ELF-1 (cell line): ENCODE results near the gene YPEL4.

Experiments
- DNase-seq: peaks from one replicate; pipeline ENCODE4 v3.0.0-alpha.2; 2016; ENCODE audit warnings: low read depth, low spot score

YPEL4 gene

DNA sequence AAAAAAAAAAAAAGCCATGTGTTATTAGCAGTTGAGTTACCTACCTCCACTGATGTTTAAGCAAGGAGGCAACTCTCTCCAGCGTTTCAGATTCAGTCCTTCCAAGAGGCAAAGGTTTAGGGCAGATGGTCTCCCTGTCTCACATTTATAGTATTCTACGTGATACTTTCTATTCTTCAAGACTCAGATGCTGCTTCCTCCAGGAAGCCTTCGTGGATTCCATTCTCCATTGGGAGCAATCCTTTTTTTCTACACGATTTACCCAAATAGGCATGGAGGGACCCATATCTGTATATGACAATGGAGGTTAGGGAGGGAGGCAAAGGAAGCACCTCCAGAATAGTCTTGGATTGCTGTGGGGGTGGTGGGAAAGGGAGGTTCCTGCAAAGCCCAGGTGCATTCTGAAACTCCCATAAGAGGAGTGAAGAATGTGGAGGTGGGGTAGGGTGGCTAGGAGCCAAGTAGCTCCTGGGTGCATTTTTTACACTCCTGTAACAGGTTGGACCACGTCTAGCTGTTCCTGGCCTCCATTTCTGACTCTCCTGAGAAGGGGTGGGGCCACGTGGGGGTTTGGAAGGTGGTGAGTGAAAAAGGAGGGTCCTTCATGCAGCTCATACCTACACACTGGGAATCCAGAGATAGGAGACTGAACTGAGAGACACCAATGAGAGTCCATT, 16.2 kb downstream of the YPEL4 start:
- DNase-seq: no peak

DNA sequence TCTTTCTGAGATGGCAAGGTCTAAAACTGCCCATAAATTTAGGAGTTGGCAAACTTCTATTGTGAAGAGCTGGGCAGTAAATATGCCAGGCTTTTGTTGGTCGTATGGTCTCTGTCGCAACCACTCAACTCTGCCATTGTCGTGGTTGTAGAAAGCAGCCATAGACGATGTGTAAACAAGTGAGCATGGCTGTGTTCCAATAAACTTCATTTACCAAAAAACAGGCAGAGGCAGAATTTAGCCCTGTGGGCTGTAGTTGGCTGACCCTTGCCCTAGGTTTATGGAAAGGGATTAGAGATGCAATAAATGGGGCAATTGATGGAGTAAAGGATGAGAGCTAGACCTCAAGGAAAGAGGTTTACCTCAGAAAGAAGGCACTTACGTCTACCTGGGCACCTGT, 17.6 kb downstream of the YPEL4 start:
- DNase-seq: no peak

DNA sequence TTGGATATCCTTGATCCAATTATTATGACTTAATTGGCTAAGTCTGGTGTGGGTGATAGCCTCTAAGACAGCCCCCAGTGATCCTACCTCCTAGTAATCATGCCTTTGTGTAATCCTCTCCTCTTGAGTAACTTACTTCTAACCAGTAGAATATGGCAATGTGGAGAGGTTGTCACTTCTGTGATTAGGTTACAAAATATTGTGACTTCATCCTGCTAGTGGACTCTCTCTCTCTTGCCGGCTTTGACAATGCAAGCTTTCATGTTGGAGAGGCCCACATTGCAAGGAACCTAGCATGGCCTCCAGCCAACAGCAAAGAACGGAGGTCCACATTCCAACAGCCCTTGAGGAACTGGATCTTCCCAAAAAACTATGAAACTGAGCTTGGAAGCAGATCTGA, 19.5 kb downstream of the YPEL4 start:
- no peak for DNase-seq

DNA sequence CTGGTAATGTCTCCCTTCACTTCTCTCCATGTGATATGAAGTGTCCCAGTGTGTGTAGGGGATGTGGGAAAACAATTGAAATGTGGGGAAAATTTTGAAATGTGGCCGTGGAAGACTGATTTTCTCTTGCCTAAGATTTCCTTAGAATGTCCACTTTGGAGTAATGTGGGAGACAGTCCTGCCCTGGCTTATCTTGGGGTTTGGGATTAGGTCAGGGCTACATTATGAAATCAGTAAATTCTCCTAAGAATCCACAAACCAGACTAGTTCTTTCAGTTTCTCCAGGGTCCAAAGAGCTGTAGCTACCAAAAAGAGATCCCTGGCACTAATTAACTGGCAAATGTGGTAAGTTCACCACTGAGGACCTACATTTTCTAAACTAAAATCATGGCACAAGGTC, 22.8 kb downstream of the YPEL4 start:
- no peak for DNase-seq

DNA sequence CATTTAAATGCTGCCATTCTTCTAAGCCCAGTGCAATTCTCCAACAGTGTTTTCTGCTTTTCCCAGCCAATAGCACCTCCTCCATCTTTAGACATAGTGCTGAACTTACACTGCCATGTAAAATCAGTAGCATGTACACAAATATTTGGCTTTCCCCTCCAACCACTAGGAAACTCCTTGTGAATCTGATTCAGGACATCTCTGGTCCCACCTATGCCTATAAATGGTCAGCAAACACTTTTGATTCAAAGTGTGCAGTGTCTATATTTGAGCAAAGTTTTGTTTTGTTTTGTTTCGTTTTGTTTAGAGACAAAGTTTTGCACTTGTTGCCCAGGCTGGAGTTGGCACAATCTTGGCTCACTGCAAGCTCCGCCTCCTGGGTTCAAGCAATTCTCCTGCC, 24.8 kb downstream of the YPEL4 start:
- DNase-seq: no peak

DNA sequence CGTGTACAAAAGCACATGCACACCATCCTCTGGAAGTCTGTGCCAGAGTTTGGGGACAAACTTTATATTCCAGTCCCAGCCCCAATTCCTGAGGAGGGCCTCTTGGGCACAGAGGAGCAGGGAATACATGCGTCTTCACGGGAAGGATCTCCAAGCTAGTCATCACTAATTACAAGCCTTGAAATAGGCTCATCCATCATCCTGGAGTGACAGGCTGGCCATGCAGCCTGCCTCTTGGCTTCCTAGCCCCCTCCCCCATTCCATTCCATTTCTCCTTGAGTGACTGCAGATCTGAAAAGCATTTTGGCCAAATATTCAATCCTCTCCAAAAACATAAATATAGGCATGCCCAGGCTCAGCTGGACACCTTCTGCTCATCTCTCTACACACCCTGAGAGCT, 27.4 kb downstream of the YPEL4 start:
- DNase-seq: peak; percentile 69

DNA sequence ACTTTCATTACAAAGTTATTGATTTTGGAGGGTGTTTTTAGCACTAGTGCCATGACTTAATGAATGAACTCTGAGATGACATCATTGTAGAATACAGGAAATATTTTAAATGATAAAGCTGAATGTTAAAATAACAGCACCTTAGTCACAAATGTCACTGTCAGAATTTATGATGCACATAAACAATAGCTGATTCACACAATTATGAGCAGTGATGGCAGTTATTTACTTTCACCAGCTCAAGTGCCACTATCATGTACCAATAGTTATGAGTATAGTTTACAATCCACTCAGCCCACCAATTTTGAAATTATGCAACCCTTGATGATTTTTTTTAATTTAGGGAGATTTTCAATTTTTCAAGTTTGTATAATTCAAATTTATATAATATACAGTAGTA, 29.2 kb downstream of the YPEL4 start:
- no peak for DNase-seq

DNA sequence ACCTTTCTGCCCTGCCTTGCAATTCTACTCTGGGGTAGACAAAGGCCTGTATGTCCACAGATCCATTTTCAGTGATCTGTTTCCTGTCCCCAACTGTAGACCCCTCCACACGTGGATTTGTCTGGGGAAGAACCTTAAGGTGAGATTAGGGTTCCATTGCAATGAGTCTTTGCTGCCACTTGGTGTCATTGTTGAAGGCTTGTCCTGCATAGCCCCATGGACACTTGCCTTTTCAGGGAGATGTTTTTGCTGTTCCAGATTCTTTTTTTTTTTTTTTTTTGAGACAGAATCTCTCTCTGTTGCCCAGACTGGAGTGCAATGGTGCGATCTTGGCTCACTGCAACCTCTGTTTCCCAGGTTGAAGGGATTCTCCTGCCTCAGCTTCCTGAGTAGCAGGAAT, 30.4 kb downstream of the YPEL4 start:
- DNase-seq: no peak

DNA sequence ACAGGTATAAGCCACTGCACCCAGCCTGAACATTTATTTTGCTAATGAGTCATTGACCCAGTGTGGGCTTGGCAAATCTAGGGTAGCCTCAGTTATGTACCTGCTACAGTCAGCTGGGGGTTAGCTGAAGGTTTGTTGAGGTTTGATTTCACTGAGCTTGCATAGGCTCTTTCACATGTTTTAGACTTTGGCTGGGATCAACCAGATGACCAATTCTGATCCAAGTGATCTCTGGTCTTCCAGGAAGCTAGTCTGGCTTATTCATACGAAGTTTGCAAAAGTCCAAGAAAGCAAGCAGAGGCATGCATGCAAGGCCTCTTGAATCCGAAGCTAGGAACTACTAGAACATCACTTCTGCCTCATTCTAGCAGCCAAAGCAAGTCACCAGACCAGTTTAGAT, 31.3 kb downstream of the YPEL4 start:
- DNase-seq: no peak

DNA sequence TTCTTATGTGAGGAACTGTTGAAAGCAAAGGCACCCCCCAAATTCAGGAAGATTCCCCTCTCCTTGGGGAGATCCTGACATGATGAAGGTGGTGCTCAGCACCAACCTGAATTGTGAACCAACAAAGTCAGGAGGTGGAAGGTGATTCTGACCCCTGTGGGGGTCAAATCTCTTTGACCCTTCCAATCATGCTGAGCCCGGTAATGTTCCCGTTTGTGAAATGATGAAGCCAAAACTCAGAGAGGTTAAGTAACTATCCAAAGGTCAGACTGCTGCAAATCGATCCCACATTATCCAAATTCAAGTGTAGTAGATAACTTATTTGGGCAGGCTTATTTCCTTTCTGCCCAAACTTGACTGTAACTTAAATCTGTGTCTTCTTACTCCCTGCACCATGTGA, 33.1 kb downstream of the YPEL4 start:
- DNase-seq: no peak

DNA sequence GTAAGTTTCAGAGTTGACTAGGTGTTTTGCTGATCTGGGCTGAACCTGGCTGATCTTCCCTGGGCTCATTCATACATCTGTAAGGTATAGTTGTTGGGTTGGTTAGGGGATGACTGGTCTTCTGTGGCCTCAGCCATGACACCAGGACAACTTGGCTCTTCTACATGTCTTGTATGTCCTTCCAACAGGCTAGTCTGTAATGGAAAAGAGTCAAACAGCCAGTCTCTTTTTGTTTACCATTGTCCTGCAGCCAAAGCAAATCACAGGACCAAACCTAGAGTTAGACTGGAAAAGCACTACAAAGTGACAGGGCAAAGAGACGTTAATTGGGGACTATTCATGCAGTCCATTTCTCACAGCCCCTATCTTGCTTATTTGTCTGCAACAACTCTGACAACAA, 34.4 kb downstream of the YPEL4 start:
- no peak for DNase-seq

DNA sequence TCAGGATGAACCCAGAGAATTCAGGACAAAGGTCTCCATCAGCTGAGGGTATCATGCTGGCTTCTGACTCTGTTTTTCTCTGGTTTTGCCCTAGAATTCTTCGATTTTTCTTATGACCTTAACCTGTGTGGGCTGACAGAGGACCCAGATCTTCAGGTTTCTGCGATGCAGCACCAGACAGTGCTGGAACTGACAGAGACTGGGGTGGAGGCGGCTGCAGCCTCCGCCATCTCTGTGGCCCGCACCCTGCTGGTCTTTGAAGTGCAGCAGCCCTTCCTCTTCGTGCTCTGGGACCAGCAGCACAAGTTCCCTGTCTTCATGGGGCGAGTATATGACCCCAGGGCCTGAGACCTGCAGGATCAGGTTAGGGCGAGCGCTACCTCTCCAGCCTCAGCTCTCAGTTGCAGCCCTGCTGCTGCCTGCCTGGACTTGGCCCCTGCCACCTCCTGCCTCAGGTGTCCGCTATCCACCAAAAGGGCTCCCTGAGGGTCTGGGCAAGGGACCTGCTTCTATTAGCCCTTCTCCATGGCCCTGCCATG, 35.4 kb downstream of the YPEL4 start:
- DNase-seq: peak; percentile 72

DNA sequence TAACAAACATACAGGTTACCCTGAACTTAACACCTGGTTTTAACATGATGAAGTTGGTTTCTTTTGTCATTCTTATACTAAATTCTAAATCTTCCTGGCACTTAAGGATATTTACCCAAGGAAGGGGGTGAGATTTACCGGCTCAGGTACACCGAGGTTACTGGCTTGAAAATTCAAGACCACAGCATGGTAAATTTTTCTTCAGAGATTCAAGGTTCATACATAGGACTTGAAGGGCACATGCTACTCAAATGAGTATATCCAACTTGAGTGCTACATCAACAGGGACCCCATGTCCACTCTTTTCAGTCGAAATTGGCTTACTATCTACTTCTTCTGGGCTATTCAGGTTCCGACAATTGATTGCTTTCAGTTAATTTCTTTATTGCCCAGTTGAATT, 39.5 kb downstream of the YPEL4 start:
- DNase-seq: no peak

DNA sequence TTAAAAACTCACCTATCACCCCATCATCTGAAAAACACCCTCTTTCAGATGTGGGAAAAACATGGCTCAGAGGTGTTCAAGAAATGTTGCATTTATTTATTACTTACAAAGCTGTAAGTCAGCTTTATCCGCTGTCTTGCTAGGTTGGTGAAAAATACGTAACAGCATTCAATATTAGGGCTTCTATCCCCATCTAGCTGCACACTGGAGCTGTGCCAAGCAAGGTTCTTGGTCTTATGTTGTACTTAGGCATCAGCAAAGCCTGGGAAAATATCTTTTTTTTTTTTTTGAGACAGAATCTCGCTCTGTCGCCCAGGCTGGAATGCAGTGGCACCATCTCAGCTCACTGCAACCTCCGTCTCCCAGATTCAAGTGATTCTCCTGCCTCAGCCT, 44.7 kb downstream of the YPEL4 start:
- no peak for DNase-seq

DNA sequence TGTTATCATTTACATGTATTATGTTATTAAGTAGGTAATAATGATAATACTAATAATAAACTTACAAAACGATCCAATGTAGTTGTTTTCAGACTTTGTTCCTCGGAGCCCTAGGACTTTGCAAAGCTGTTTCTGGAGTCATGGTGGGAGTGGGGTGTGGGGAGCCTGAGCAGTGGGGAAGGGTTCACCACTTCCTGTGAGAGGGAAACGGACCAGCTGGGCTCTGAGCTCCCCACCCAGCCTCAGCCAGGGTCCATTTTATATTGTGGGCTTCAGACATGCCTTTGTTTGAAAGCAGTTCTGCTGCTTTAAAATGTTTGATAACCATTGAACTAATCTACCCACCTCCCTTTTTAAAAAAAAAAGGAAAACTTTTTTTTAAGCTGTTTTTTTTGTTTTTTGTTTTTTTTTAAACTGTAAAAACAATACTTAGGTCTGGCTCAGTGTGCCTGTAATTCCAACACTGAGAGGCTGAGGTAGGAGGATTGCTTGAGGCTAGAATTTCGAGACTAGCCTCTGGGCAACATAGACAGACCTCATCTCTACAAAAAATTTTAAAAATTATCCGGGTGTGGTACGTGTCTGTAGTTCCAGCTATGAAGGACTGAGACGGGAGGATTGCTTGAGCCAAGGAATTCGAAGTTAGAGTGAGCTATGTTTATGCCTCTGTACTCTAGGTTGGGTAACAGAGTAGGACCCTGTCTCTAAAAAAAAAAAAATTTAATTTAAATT, 45.2 kb downstream of the YPEL4 start:
- DNase-seq: no peak

DNA sequence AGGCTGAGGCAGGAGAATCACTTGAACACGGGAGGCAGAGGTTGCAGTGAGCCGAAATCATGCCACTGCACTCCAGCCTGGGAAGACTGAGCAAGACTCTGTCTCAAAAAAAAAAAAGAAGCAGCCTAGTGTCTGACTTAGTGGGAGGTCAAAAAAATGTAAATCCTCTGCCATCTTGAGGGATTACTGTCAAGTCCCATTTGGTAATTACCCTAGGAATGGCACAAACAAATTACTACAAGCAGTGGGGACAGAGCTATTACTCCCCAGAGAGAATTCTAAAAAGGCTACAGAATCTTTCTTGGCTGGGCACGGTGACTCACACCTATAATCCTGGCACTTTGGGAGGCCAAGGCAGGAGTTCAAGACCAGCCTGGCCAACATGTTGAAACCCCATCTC, 48.4 kb downstream of the YPEL4 start:
- no peak for DNase-seq

DNA sequence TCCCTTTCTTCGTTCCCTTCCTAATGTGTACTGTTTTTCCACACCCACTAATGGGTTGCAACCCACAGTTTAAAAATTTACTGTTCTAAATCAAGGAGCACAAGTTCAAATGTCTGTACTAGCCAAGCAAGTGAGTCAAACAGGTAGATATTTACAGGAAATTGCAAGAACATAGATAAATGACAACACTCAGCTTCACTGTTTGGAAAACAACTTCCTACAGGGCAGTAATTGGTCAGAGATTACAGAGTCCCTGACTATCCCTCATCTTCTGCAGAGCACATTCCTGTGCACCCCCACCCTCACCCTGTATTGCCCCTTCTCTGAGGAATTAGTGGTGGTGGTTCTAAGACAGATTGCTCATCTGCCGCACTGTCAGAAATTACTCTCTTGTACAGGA, 50.3 kb downstream of the YPEL4 start:
- DNase-seq: no peak

DNA sequence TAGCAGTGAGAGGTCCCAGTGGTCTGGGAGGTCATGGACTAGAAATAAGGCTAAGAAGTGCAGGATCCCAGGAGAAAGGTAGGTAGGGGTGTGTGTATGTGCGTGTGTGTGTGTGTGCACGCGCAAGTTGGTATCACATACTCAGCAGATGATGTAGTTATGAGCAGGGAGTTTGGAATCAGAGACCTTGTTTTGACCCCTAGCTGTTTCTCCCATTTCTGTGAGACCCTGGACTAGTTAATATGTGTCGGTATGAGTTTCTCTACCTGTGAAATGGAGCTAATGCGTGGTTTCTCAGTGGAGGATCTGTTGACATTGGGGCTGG, 50.9 kb downstream of the YPEL4 start:
- DNase-seq: no peak

DNA sequence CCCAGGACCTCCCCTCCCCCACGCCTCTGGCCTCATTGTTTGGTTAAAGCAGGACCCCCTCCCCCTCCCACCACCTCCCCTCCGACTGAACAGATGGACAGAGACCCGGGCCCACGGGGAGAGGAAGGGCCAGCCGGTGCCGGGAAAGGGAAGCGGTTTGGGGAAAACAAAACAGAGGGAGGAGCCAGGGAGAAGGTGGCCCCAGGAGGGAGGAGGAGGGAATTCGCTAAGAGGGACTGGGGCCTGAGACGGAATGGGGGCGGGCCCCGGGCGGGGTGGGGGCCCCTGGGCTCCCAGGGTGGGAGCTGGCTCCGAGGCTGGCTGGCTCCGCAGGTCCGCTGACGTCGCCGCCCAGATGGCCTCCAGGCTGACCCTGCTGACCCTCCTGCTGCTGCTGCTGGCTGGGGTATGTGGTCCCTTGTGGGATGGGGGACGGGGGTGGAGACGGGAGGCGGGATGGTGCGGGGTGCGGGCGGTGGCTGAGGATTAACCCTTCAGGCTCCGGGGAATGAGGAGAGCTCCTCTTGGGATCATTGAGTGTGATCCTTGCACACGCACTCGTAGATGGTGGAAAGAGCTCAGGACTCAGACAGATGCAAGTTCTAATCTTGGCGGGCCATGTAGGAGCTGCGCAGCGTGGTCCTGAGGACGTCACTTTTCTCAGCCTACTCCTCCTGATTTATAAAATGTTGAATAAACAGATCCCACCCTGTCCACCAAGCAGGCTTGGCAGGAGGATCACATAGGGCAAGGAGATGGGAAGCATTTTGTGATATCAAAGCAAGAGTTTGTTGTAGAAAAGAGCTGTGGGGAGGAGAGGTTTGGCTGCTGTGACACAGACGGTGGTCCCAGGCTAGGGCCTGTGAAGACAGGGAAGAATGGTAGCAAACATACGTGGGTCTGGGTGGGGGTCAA, 51.5 kb downstream of the YPEL4 start:
- DNase-seq: peak; percentile 96

DNA sequence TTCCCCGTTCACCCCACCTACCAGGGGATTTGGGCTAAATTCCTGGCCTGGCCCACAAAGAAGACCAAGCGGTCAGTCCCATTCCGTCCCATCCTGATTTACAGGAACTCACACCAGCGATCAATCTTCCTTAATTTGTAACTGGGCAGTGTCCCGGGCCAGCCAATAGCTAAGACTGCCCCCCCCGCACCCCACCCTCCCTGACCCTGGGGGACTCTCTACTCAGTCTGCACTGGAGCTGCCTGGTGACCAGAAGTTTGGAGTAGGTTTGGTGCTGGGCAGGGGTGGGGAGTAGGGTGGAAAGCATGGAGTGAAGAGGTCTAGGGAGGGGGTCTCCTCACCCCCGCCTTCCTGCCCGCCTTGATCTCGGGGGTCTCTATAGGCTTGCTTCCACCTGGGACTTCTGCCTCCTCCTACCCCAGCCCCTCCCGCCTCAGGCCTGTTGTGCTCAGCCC, 52.2 kb downstream of the YPEL4 start, which contains the start of gene SERPING1:
SERPING1 (plus strand) TSS at position 225 of the 455 bp plus-strand sequence. CDS start 586 bp downstream, outside the sequence.
- DNase-seq: peak; percentile 89

DNA sequence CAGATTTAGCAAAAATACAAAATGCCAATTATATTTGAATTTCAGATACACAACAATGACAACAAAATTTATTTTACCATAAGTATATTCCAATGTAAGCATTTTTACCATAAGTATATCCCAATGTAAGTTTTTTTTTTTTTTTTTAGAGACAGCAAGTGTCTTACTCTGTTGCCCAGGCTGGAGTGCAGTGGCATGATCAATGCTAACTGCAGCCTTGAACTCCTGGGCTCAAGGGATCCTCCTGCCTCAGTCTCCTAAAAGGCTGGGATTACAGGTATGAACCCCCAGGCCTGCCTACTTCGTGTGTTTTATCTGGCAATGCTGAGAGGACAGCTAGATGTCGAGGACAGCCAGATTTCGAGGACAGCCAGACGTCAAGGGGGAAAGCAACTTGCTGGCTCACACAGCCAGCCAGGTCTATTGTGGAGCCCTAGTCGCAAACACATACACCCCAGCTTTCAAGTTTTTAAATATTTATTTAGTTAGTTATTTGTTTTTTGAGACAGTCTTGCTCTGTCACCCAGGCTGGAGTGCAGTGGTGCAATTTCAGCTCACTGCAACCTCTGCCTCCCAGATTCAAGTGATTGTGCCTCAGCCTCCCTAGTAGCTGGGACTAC, 53.3 kb downstream of the YPEL4 start:
- DNase-seq: no peak
